ENCODE measurements around the gene DCUN1D3. TPM values are rescaled to one million over a fixed set of nuclear protein-coding genes. Genes with fewer than 3 reads are reported as not detected.

DCUN1D3 gene
- total RNA-seq, 1 donor from 2014 or later = 24.2 TPM

- Mint-ChIP-seq H3K36me3 (ENCODE audit: insufficient read depth) (no peaks in the 10 kb centered on the region), H3K27ac (no peak overlapping the region), H3K9me3 (ENCODE audit: low read depth) (no peaks in the 10 kb centered on the region), H3K4me1 (ENCODE audit: low read depth) (peaks cover 2% of the 10 kb centered on the region), H3K27me3 (no peaks in the 10 kb centered on the region), H3K4me3 (ENCODE audit: low read depth) (no peak overlapping the region)
- DNase-seq (ENCODE audit: low spot score, unreplicated experiment) = no peak
- no peak for TF ChIP-seq CTCF (IDR thresholded peaks at IDR 0.05; ENCODE audit: unreplicated experiment)
Measured at GRCh38 chr16:20944861-20945574, 44.9 kb upstream of the DCUN1D3 start.

- no peak for DNase-seq (ENCODE audit: low spot score, unreplicated experiment)
- no peak for TF ChIP-seq CTCF (IDR thresholded peaks at IDR 0.05; ENCODE audit: unreplicated experiment)
- H3K36me3 Mint-ChIP-seq (ENCODE audit: insufficient read depth) = no peaks in the 10 kb centered on the region
- peaks cover 2% of the 10 kb centered on the region for H3K4me1 Mint-ChIP-seq (ENCODE audit: low read depth)
- H3K4me3 Mint-ChIP-seq (ENCODE audit: low read depth) = no peak overlapping the region
- H3K9me3 Mint-ChIP-seq (ENCODE audit: low read depth) = no peaks in the 10 kb centered on the region
- H3K27ac Mint-ChIP-seq = no peak overlapping the region
- H3K27me3 Mint-ChIP-seq = no peaks in the 10 kb centered on the region
Measured at GRCh38 chr16:20942256-20942655, 42.1 kb upstream of the DCUN1D3 start.

DNA sequence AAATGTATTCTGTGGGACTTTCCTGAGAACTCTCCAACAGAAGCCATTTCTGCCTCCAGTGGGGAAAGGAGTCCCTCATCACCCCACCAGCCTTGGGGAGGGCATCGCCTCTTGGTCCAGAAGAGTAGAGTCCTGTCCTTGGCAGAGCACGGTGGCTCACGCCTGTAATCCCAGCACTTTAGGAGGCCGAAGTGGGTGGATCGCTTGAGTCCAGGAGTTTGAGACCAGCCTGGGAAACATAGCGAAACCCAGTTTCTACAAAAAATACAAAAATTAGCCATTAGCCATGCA, 41.4 kb upstream of the DCUN1D3 start:
- H3K4me1 Mint-ChIP-seq (ENCODE audit: low read depth) = peaks cover 2% of the 10 kb centered on the region
- H3K27me3 Mint-ChIP-seq = no peaks in the 10 kb centered on the region
- H3K27ac Mint-ChIP-seq = no peak overlapping the region
- H3K9me3 Mint-ChIP-seq (ENCODE audit: low read depth) = no peaks in the 10 kb centered on the region
- no peak for DNase-seq (ENCODE audit: low spot score, unreplicated experiment)
- TF ChIP-seq CTCF (IDR thresholded peaks at IDR 0.05; ENCODE audit: unreplicated experiment) = no peak
- H3K36me3 Mint-ChIP-seq (ENCODE audit: insufficient read depth) = no peaks in the 10 kb centered on the region
- H3K4me3 Mint-ChIP-seq (ENCODE audit: low read depth) = no peak overlapping the region

DNA sequence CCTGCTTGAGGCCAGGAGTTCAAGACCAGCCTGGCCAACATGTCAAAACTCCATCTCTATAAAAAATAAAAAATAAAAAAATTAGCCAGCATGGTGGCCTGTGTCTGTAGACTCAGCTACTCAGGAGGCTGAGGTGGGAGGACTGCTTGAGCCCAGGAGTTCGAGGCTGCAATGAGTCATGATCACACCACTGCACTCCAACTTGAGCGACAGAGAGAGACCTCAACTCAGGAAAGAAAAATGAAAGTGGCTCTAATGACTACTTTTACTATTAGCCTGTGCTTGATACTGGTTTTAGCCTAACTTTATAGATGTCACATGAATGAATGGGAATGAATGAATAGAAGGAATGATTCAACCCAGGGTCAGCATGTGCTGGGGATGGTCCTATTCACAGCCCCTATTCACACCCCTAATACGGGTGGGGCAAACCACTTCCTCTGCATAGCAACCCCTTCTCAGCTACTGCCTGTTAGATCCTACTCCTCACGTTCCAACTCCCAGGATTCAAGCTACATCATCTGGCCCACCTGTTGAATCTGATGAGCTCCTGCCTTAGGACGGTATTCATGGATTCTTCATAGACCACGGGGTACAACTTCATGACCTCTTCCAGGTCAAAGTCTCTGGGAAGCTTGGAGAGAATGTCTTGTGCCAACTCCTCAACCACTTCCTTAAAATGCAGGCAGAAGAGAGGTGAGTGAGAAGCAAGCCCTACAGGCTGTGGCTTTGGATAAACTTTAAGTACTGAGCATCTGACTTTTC, 40.9 kb upstream of the DCUN1D3 start:
- Mint-ChIP-seq H3K4me3 (ENCODE audit: low read depth) (no peak overlapping the region), H3K27ac (no peak overlapping the region), H3K36me3 (ENCODE audit: insufficient read depth) (no peaks in the 10 kb centered on the region), H3K9me3 (ENCODE audit: low read depth) (no peaks in the 10 kb centered on the region), H3K4me1 (ENCODE audit: low read depth) (no peaks in the 10 kb centered on the region), H3K27me3 (no peaks in the 10 kb centered on the region)
- no peak for TF ChIP-seq CTCF (IDR thresholded peaks at IDR 0.05; ENCODE audit: unreplicated experiment)
- no peak for DNase-seq (ENCODE audit: low spot score, unreplicated experiment)

GRCh38 chr16:20939611-20940010, 39.5 kb upstream of the DCUN1D3 start:
- Mint-ChIP-seq H3K4me3 (ENCODE audit: low read depth) (no peak overlapping the region), H3K4me1 (ENCODE audit: low read depth) (no peaks in the 10 kb centered on the region), H3K27me3 (no peaks in the 10 kb centered on the region), H3K36me3 (ENCODE audit: insufficient read depth) (no peaks in the 10 kb centered on the region), H3K9me3 (ENCODE audit: low read depth) (no peaks in the 10 kb centered on the region), H3K27ac (no peak overlapping the region)
- no peak for TF ChIP-seq CTCF (IDR thresholded peaks at IDR 0.05; ENCODE audit: unreplicated experiment)
- no peak for DNase-seq (ENCODE audit: low spot score, unreplicated experiment)
